ENCODE data around the gene CLEC4M.

DNA sequence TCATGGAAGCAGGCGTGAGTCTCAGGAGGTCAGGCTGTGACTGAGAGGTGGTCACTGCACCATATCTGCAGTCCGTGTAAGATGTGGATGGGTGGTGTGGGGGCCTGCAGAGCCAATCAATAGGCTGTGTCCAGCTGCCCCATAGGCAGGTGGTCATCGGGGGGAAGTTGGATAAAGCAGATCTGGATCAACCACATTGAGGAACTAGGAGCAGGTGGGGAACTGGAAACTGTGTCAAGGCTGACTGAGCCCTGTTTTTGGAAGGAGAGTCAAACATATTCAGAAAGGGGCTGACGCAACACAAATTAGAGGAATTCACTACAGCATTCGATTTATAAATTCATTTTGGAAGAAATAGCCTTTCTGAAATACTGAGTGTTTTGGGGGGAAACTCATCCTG is 15.0 kb downstream of the CLEC4M start:
- TF ChIP-seq, protein P1, sequence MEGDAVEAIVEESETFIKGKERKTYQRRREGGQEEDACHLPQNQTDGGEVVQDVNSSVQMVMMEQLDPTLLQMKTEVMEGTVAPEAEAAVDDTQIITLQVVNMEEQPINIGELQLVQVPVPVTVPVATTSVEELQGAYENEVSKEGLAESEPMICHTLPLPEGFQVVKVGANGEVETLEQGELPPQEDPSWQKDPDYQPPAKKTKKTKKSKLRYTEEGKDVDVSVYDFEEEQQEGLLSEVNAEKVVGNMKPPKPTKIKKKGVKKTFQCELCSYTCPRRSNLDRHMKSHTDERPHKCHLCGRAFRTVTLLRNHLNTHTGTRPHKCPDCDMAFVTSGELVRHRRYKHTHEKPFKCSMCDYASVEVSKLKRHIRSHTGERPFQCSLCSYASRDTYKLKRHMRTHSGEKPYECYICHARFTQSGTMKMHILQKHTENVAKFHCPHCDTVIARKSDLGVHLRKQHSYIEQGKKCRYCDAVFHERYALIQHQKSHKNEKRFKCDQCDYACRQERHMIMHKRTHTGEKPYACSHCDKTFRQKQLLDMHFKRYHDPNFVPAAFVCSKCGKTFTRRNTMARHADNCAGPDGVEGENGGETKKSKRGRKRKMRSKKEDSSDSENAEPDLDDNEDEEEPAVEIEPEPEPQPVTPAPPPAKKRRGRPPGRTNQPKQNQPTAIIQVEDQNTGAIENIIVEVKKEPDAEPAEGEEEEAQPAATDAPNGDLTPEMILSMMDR (conservative IDR thresholded peaks at IDR 0.05): no peak
- TF ChIP-seq ZFX (IDR thresholded peaks at IDR 0.05): no peak

Data from C4-2B (cell line).